Activated B cell treated with CpG ODN at 0.5 μM for 24 hours (primary cell): ENCODE measurements around the gene MACC1. TPM values are rescaled to one million over a fixed set of nuclear protein-coding genes. Genes with fewer than 3 reads are reported as not detected.

Experiments used
- ATAC-seq: fragments of 200-7000 bp; cut with Tn5 transposase; one replicate; pipeline ENCODE4 v1.10.0; 2021; ENCODE audit warnings: low read depth, mild to moderate bottlenecking, moderate library complexity
- CTCF ChIA-PET: fragments of 350-600 bp; sonication (Branson Sonifier 250); formaldehyde crosslinking; loops from one replicate; lab custom pipeline; 2021; ENCODE audit warnings: antibody characterized with exemption; lab: Charles Lee
- POLR2A ChIA-PET: fragments of 350-600 bp; sonication (Branson Sonifier 250); formaldehyde crosslinking; loops from one replicate; lab custom pipeline; 2021; ENCODE audit warnings: antibody characterized with exemption; lab: Charles Lee
- DNase-seq: peaks from one replicate; pipeline ENCODE4 v3.0.0; 2022
- H3K27ac Mint-ChIP-seq: one replicate; pipeline ENCODE4 v1.8.0; 2020; ENCODE audit warnings: mixed read lengths
- H3K27me3 Mint-ChIP-seq: one replicate; pipeline ENCODE4 v1.8.0; 2021; ENCODE audit warnings: mixed read lengths
- H3K36me3 Mint-ChIP-seq: one replicate; pipeline ENCODE4 v1.8.0; 2021; ENCODE audit warnings: low read depth, mixed read lengths
- H3K4me1 Mint-ChIP-seq: one replicate; pipeline ENCODE4 v1.8.0; 2021; ENCODE audit warnings: mixed read lengths
- H3K4me3 Mint-ChIP-seq: one replicate; pipeline ENCODE4 v1.8.0; 2020; ENCODE audit warnings: mild to moderate bottlenecking, mixed read lengths
- H3K9me3 Mint-ChIP-seq: one replicate; pipeline ENCODE4 v1.8.0; 2020; ENCODE audit warnings: mixed read lengths
- intact Hi-C: fragments of 100-400 bp; cut with micrococcal nuclease; formaldehyde crosslinking; loops from one replicate; pipeline ENCODE4 v1.15.1; 2024
- total RNA-seq: library from RNA; stranded (reverse); gene quantifications from 2 replicates; pipeline ENCODE4 v1.2.3, GENCODE V29; 2022
- TF ChIP-seq, protein P1 (sequence below): fragments of 200-600 bp; IDR thresholded peaks from one replicate; pipeline ENCODE4 v1.8.0; 2022; ENCODE audit warnings: antibody characterized with exemption, mild to moderate bottlenecking

Gene MACC1
- total RNA-seq, 1 donor from 2014 or later = 20.3 TPM

DNA sequence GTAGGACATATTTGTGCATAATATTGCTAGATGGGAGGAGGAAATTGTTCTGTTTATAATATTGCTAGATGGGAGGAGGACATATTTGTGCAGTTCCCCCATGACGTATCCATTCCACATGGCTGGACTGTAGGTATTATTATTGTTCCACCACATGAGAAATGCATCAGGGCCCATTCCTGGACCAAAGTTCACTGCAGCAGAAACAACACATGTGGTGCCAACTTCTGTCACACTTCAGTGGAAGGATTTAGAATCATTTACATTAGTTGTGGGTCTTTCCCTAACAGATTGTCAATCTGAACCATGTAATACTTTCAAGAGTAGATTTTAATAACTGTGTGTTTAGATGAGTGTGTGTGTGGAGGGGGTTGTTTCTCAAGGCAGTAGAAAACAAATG is 32.7 kb upstream of the MACC1 start:
- ATAC-seq (no peak), DNase-seq (no peak)
- intact Hi-C loops = no loop called here
- Mint-ChIP-seq H3K36me3 (no peaks in the 10 kb centered on the region), H3K27me3 (no peaks in the 10 kb centered on the region), H3K4me1 (no peaks in the 10 kb centered on the region), H3K4me3 (no peak overlapping the region), H3K27ac (no peak overlapping the region), H3K9me3 (no peaks in the 10 kb centered on the region)
- ChIA-PET CTCF (no interaction called here), POLR2A (no interaction called here)
- TF ChIP-seq, protein P1, sequence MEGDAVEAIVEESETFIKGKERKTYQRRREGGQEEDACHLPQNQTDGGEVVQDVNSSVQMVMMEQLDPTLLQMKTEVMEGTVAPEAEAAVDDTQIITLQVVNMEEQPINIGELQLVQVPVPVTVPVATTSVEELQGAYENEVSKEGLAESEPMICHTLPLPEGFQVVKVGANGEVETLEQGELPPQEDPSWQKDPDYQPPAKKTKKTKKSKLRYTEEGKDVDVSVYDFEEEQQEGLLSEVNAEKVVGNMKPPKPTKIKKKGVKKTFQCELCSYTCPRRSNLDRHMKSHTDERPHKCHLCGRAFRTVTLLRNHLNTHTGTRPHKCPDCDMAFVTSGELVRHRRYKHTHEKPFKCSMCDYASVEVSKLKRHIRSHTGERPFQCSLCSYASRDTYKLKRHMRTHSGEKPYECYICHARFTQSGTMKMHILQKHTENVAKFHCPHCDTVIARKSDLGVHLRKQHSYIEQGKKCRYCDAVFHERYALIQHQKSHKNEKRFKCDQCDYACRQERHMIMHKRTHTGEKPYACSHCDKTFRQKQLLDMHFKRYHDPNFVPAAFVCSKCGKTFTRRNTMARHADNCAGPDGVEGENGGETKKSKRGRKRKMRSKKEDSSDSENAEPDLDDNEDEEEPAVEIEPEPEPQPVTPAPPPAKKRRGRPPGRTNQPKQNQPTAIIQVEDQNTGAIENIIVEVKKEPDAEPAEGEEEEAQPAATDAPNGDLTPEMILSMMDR = no peak

DNA sequence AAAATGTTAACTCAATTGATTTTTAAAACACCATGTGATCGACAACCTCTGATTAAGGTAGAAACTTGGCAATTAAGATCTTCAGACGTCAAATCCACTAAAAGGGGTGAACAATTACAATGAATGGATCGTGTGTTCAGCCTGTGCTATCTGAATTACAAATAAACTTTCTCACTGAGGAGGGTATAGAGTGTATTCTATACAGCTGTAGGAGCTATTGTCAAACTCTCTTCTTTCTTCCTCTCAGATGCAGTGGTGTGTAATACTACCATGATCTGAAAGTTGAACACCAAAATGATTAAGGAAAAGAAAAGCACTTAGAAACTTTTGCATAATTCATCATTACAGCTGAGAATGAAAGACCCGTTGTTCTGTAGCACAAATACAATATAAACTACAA is 32.2 kb upstream of the MACC1 start:
- DNase-seq (no peak), ATAC-seq (no peak)
- H3K27ac Mint-ChIP-seq = no peak overlapping the region
- TF ChIP-seq, protein P1 = no peak
- H3K36me3 Mint-ChIP-seq = no peaks in the 10 kb centered on the region
- ChIA-PET POLR2A (no interaction called here), CTCF (no interaction called here)
- no peaks in the 10 kb centered on the region for H3K9me3 Mint-ChIP-seq
- no peak overlapping the region for H3K4me3 Mint-ChIP-seq
- H3K27me3 Mint-ChIP-seq = no peaks in the 10 kb centered on the region
- intact Hi-C loops = no loop called here
- no peaks in the 10 kb centered on the region for H3K4me1 Mint-ChIP-seq

DNA sequence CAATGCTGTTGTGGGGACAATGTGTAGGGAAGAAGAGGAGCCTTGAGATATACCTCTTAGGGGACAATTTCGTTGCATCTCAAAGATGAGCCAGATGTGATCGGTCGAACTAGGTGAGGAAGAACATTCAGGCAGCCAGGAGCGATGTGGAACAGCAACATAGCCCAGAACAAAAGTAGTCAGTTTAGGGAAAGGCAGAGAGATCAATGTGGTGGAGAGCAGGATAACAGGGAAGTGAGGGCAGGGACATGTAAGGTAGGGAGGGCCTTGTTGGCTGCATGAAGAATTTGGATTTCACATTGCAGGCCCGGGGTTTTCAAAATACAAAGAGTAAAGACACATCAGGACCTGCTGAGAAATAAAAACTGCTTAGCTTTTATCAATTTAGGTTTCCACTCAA is 29.1 kb upstream of the MACC1 start:
- ChIA-PET POLR2A (no interaction called here), CTCF (no interaction called here)
- H3K4me3 Mint-ChIP-seq = no peak overlapping the region
- no peaks in the 10 kb centered on the region for H3K36me3 Mint-ChIP-seq
- H3K4me1 Mint-ChIP-seq = peaks cover 10% of the 10 kb centered on the region
- no peak overlapping the region for H3K27ac Mint-ChIP-seq
- H3K27me3 Mint-ChIP-seq = no peaks in the 10 kb centered on the region
- DNase-seq = no peak
- intact Hi-C loops = no loop called here
- TF ChIP-seq, protein P1 = no peak
- ATAC-seq = no peak
- H3K9me3 Mint-ChIP-seq = no peaks in the 10 kb centered on the region

DNA sequence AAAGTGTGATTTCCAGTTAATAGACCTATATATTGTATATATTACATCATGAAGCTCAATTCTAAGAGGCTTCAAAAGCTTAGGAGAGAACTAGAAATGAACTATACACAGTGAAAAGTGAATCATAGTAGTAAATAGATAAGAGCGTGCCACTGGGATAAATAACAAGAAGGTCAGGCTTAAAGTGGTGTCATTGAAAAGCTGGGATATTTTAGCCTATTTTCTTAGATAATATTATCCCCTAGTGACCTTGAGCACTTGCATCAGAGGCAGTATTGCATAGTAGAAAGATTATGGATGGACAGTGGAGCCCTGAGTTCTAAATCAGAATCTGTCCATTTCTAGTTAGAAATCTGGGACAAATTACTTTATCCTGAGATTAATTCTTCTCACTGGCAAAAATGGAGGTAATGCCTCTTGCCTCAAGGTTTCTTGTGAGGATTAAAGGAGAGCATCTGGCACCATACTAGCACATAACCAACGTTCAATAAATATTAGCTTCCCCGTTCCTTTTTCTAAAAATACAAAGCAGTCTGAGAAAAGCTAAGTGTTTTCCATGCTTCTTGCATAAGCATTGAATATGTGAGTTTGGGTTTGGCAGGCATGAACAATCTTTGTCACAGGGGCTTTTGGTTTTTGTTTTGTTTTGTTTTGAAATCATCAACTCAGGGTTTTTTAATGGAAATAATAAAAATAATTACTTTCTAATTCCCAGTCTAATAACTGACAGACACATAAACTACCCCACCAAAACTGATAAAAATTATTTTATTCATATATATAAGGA is 27.3 kb upstream of the MACC1 start:
- peaks cover 25% of the 10 kb centered on the region for H3K4me1 Mint-ChIP-seq
- CTCF ChIA-PET = interaction anchor here (1.0 kb wide), 1 partner anchor 72 kb away, joined by 3 read pairs; no protein-coding TSS in a partner anchor
- ATAC-seq = no peak

DNA sequence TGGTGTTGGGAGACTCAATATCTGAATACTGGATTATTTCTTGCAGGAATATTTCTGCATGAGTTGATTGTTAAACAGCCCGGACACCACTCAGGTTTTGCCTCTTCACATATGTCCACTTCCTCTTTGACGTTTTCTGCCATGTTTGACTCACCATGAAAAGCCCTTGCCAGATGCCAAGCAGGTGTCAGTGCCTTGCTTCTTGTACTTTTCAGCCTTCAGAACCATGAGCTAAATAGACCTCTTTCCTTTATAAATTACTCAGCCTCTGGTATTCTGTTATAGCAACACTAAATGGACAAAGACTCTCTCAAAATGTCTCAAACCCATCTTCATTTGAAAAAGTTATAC is 24.7 kb upstream of the MACC1 start:
- H3K9me3 Mint-ChIP-seq = no peaks in the 10 kb centered on the region
- H3K27me3 Mint-ChIP-seq = no peaks in the 10 kb centered on the region
- peaks cover 52% of the 10 kb centered on the region for H3K4me1 Mint-ChIP-seq
- POLR2A ChIA-PET = interaction anchor here (0.5 to 4.3 kb wide), 4 partner anchors 23 to 1671 kb away, joined by 3 to 36 read pairs (median 3); partner anchors contain the start of gene MACC1
- ATAC-seq = peak; percentile 16
- DNase-seq = no peak
- no peak overlapping the region for H3K4me3 Mint-ChIP-seq
- peak overlapping the region; percentile 51 for H3K27ac Mint-ChIP-seq
- TF ChIP-seq, protein P1 = no peak
- intact Hi-C loops = loop anchor here (2.0 to 5.0 kb wide), 2 partner anchors 19 to 40 kb away; no protein-coding TSS in a partner anchor
- no peaks in the 10 kb centered on the region for H3K36me3 Mint-ChIP-seq
- CTCF ChIA-PET = no interaction called here

More for the DNA sequence above, 27.3 kb upstream of the MACC1 start:
- Mint-ChIP-seq H3K27ac (no peak overlapping the region), H3K4me3 (no peak overlapping the region), H3K27me3 (no peaks in the 10 kb centered on the region), H3K9me3 (no peaks in the 10 kb centered on the region), H3K36me3 (no peaks in the 10 kb centered on the region)
- TF ChIP-seq, protein P1 = no peak
- intact Hi-C loops = loop anchor here (5.0 kb wide), 1 partner anchor 38 kb away; no protein-coding TSS in a partner anchor
- POLR2A ChIA-PET = no interaction called here
- no peak for DNase-seq
